Activated CD4-positive, CD25-positive, alpha-beta regulatory T cell (primary cell): ENCODE data around the gene TBCD.

Experiments used
- DNase-seq, 4 experiments: peaks; one replicate each; lab custom pipeline; 2025; lab: John Stamatoyannopoulos, UW

Gene TBCD

DNA sequence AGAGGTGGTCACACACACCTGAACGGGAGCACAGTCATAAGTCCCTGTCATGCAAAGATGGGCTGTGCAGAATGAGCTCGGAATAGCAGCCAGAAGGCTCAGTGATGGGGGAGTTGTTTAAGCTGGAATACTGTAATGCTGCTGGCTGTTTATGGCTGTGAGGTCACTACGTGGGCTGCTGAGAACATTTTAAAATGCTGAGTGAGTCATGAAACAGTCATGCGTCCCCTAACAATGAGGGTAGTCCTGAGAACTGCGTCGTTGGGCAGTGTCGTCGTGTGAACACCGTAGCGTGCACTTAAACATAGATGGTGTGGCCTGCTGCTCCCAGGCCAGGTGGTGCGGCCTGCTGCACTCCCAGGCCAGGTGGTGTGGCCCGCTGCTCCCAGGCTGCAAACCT lies 39.7 kb downstream of the TBCD start:
- DNase-seq = no peak

DNA sequence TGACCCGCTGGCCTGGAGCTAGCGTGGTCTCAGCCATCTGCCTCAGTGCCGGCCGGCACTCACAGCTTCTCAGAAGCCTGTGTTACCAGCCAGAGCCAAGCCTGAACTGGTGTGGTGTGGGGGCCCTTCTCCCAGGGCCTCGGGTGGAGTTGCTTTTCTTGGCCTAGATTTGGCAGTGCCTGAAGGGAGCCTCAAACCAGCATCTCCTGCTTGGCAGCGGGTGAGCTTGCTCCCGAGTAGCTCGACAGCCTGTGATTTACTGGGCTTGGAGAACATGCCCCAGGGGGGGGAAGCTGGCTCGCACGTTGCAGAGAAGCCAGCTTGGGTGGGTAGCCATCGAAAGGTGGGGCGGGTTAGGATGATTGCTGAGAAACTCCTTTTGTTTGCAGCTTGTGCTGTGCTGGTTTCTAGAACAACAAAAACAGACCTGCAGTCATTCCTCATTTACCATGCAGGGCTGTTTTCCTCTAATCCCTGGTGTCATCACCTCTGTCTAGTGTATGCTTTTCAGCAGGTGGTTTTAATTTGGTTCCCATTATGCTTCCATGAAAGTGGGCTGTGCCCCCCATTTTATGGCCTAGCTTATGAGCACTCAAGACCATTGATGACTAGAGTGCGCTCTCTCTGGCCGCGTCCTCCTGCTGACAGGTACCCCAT lies 42.2 kb downstream of the TBCD start:
- no peak for DNase-seq

DNA sequence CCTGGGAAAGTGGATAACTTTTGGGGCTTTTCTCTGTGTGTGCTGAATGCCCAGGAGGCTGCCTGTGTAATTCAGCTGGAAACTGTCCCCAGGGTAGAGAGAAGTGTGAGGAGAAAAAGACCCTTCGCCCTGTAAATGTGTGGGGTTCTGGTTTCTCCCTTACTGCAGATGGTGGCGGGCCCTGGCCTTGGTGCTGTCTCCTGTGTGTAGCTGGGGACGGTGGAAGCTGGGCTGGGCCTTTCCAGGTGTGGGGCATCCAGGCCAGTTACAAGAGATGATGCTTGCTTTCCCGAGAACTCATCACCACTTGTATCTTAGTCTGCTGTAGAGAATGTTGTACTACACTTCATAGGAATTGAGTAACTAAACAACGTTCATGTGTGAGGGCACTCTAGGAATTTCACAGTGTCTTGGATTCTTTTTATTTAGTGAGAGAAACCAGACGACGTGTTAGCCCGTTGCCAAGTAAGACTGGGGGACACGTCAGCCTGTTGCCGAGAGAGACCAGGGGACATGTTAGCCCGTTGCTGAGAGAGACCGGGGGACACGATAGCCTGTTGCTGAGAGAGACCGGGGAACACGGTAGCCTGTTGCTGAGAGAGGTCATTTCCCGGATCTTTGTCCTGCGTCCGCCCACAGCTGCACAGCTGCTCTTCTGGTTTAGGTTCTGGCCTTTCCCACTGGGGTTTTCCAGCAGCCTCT lies 43.1 kb downstream of the TBCD start:
- no peak for DNase-seq

DNA sequence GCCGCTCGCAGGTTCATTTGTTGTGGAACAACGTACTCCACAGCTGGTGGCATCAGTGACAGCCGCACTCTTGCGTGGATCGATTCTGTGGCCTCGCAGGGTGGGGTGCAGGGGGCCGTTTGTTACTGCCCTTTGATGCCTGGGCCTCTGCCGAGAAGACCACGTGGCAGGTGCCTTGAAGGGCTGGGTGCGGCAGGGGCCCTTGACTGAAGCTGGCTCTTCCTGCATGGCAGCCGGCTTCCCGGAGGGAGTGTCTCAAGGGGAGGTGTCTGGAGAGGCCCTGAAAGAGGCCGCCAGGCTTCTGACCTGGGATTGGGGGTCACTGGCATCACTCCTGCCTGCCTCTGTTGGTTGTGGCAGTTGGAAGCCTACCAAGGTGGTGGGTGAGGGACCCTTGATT lies 43.8 kb downstream of the TBCD start:
- no peak for DNase-seq

DNA sequence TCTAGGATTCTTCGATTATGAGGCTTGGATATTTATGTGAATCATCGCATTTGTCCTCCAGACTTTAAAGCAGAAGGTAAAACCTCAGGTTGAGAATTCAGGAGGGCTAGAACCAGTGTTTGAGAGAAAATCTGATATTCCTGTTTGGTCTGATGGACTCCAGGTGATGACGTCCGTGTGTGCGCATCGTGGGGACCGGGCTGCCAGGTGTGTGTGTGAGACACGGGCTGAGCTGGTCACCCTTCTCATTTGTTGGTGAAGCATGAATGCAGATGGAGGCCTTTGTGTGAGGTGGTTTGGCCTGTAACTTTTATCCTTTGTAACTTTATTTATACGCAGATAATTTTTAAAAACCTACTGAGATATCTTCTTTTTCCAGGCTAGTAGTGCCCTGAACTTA lies 45.2 kb downstream of the TBCD start:
- DNase-seq = no peak

DNA sequence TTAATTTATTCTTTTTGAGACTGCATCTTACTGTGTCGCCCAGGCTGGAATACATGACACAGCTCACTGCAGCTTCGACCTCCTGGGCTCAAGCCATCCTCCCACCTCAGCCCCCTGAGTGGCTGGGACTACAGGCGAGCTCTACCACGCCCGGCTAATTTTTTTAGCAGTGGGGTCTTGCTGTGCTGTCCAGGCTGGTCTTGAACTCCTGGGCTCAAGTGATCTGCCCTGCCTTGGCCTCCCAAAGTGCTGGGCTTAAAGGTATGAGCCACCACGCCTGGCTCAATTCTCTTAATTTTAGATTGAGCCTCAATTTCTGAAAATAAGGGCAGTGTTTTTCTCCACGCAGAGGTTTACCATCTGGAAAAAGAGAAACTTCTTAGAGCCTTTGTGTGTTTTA lies 46.9 kb downstream of the TBCD start:
- no peak for DNase-seq

DNA sequence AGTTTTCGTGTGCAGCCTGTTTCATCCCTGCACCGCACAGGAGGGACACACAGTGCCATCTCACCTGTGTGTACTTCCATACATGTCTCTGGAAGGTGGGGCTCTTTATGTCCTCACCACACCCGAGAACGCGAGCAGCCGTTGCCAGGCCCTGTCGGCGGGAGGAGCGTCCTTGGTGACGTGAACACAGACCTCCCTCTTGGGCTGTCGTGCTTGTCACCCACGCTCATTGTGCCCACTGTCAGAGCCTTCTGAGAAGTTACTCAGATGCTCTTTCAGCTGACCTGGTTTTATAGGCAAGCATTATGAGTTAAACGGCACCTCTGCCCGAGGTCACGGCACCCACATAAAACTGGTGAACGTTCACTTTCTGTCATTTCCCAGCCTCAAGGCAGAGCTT lies 47.7 kb downstream of the TBCD start:
- DNase-seq = no peak

DNA sequence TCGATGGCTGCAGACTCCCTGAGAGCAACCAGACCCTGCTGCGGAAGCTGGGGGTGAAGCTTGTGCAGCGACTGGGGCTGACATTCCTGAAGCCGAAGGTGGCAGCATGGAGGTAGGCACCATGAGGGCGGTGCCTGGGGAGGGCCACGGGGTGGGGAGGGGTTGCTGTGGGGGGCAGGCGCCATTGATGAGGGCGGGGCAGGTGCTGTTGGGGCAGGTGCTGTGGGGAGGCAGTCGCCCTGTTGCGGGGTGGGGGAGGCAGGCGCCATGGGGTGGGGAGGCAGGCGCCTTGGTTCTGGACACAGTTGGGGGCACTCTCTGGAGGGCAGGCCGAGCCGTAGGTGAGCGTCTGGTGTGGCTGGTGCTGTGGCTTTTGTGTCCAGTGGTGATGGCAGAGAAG lies 49.0 kb downstream of the TBCD start:
- no peak for DNase-seq

DNA sequence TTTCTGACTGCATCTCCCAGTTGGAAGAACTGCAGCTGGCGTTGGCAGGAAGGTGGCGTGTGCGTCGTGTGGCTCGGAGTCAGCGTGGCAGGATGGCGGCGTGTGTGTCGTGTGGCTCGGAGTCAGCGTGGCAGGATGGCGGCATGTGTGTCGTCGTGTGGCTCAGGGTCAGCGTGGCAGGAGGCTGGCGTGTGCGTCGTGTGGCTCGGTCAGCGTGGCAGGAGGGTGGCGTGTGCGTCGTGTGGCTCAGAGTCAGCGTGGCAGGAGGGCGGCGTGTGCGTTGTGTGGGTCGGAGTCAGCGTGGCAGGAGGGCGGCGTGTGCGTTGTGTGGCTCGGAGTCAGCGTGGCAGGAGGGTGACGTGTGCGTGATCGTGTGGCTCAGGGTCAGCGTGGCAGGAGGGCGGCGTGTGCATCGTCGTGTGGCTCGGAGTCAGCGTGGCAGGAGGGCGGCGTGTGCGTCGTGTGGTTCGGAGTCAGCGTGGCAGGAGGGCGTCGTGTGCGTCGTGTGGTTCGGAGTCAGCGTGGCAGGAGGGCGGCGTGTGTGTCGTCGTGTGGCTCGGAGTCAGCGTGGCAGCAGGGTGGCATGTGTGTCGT lies 49.6 kb downstream of the TBCD start:
- no peak for DNase-seq

DNA sequence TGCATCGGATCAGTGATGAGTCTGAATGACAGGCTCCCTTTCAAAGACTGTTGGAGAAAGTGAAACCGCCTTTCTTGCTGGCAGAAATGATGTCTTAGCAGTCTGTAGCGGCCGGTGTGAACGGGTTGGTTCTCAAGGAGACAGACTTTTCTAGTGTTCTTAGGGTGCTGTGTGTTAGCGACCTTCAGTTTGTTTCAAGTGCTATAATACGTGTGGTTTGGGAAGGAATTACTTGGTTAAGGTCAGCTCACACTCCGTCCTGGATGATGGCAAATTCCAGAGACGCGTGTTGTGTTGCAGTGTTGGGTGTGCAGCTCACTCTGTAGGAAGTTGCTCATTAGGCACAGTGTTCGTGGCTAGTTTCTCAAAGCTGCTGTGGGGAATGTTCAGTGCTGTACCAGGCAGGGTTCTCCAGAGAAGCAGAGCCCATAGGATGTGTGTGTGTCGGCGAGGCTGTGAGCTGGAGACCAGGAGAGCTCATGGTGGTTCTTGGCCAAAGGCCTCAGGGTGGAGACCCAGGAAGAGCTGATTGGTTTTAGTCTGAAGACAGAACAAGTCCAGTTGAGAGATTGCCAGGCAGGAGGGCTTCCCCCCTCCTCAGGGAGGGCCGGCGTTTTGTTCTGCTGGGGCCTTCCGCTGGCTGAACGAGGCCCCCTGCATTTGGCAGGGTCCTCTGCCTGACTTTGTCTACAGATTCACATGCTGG lies 50.4 kb downstream of the TBCD start:
- no peak for DNase-seq

DNA sequence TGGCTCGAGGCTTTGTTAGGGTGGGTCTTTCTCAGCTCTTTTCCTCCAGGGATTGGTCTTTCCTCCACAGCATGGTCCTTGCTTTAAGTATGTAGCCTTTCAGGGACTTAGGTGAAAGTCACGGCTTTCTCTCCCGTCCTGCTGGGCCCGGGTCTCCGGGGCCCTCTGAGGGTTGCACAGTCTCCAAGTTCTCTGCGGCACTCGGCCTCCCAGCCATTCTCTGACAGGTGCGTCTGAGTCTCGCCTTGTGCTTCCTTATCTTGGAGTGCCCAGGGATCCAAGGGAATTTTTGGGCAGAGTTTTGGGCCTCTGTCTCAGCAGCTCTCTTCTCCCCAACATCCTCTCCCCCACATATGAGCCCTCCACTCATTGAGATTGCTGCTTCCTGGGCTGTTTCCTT lies 51.3 kb downstream of the TBCD start:
- DNase-seq = no peak

DNA sequence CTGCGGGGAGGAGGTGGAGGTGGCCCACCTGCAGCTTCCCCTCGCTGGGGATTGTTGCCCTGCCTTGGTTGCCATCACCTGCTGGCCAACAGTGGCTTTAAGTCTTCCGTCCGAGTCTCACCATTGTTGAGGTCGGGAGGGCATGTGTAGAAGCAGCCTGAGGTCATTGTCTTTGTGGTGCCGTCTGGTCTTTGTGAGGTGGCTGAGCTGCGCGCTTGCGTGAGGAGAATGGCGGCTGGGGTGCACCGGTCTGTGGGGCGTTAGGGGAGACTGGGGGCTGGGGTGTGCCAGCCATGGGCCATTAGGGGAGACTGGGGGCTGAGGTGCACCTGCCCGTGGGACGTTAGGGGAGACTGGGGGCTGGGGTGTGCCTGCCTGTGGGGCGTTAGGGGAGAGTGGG lies 51.7 kb downstream of the TBCD start:
- no peak for DNase-seq

DNA sequence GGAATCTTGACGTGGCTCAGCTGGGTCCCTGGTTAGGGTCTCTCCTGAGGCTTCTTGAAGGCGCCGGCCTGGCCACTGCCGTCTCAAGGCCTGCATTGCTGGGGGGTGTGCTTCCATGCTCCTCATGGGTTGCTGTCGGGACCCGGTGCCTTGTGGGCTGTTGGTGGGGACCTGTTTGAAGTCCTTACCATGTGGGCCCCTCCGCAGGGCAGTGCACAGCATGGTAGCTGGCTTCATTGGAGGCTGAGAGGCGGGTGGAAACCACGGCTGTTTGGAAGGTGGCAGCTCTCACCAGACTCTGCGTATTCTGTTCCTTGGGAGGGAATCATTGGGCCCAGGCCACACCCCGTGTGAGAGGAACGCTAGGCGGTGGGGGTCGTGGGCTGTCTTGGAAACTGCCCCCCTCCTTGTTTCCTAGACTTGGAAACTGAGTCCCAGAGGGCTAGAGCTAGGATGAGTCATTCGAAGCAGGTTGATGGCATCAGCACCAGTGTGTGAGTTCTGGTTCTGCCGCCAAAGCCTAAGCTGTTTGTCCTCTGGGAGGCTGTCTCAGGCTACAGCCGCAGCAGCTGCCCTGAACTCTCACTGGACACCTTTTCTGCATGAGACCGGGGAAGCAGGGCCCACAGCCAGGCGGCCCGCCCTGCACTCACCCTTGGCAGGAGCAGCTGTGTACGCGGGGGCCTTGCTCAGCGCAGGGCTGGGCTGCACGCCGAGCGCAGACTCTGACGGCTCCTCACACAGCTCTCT lies 52.8 kb downstream of the TBCD start:
- DNase-seq = no peak

DNA sequence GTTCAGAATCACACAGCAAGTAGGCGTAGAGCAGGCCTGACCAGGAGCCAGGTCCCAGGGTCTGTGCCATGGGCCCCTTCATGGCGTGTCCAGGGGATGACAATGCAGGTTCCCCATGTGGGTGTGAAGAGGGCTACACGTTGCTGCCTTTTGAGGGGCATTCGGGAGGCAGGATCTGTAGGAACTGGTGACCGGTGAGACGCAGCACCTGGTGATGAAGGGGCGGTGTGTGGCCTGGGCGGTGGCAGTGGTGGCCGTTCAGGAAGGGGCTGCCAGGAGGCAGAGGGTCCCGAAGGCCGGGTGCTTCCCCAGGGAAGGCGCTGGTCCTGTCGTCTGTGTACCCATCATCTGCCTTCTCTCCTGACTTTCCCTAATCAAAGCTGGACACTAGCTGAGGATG lies 53.4 kb downstream of the TBCD start:
- DNase-seq = no peak

DNA sequence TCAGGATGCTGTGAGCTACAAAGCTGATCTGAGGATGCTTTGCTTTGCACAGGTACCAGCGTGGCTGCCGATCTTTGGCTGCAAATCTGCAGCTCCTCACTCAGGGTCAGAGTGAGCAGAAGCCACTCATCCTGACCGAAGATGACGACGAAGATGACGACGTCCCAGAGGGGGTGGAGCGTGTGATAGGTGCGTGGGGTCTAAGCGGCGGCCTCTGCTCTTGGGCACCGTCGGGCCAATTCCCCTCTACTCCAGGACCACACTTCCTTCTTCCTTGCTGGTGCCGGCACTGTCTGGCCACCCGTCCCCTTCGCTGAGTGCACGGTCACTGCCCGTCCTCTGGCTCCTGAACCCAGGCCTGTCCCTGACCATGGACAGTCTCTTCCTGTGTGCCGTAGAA lies 54.0 kb downstream of the TBCD start:
- no peak for DNase-seq

DNA sequence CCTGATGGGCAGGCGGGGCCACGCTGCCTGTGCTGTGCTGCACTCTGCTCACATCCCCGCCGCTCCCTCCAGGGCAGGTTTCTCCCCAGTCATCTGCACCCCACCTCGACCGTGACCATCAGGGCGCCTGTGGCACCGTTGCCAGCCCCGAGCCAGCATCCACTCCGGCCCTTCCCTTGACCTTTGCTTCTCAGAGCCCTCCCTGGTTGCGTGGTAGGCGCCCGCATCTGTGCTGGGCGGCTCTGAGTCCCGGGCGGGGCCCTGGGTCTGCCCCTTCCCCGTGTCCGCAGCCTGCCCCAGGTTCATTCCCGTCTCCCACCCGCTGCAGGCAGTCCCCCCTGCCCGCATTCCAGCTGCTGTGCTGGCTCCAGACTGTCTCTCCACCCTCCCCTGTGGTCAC lies 54.8 kb downstream of the TBCD start:
- no peak for DNase-seq

DNA sequence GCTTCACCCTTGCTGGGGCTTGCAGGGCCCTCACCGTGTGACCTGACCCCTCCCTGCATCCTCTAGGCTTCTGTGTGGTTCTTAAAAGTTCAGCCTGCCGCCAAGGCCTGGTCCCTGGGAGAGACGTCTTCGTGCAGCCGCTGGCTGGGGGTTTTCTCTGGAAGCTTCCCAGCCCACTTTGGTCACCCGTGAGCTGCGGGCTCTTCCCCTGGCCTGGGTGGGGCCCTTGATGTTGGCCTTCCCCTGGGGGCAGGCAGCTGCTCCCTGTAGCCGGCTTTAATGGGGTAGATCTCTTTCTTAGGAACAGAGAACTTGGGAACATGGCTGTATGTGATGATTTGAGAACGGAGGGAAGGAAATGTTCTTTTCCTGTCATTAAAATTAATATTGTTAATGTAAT lies 55.2 kb downstream of the TBCD start:
- no peak for DNase-seq

DNA sequence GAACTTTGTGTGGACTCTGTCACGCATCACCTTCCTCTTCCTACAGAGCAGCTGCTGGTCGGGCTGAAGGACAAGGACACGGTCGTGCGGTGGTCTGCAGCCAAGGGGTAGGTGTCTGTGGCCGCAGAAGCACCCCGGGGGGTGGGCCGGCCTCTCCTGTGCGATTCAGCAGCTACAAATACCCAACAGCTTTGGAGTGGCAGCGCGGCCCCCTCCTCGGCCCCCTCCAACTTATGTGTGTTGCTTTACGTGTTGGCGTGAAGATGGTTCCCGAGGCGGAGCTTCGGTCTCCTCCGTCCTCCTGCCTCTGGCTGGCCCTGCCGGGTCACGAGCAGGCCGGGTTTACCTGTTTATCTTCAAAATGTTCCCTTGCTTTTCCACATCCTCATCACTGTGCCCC lies 55.7 kb downstream of the TBCD start:
- no peak for DNase-seq

DNA sequence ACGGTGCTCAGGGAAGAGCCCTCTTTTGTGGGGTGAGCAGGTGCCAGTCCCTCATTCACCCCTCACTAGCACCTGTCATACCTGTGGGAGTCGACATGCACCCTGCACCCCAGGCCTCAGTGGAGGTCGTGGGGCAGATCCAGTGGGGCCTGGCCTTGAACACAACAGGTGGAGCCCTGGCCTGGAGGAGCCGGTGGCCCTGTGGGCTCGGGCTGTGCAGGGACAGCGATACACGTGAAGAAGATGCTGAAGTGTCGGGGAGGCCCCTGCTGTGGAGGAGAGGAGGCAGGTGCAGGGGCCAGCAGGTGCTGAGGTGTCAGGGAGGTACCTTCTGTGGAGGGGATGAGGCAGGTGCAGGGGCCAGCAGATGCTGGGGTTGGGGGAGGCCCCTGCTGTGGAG lies 56.1 kb downstream of the TBCD start:
- no peak for DNase-seq

DNA sequence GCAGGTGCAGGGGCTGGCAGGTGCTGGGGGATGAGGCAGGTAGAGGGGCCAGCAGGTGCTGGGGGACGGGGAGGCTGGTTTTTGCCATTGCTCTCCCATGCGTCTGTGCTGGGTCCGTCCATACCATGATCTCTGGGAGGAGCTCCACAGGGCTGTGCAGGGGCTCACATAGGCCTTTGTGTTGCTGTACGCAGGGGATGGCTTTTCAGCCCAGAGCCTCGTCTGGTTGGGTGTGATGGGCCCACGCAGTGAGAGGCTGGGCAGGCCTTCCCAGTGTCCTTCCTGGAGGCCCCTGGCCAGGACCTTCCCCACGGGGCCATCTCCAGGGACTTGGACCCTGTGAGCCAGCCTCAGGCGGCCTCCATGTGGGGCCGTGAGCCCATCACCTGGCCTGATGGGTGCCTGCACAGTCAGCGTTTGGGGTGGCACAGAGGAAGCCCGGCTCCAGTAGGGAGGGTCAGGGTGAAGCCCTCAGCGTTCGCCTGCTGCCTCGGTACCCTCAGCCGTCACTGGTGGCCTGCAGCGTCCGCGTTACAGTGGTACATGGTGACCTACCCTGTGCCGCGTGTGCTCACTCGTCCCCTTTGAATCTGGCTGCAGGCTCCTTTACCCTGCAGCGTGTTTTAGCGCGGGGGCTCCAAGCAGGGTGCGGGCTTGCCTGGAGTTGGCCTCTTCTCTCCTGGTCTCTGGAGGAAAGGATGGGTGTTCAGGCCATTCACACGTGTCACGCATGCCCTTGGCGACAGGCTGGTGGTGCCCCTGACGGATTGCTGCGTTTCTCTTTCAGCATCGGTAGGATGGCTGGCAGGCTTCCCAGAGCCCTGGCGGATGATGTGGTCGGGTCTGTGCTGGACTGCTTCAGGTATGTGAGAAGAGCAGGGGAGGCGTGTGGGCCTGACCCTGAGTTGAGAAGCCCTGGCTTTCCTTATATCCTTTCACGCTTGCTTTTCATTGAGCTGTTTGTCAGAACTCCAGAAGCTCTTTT lies 57.3 kb downstream of the TBCD start:
- no peak for DNase-seq
